Lung (tissue), 12 donors: ENCODE measurements around the gene MCM10. TPM values are rescaled to one million over a fixed set of nuclear protein-coding genes. Genes with fewer than 3 reads are reported as not detected.
A peak's percentile ranks its signal among the peaks of the same experiment; 100 is the strongest.

Experiments
- ATAC-seq: fragments of 200-7000 bp; cut with Tn5 transposase; one replicate; pipeline ENCODE4 v1.9.1; 2020; ENCODE audit warnings: moderate number of reproducible peaks; ENCODE audit not compliant: insufficient read depth, low FRiP score
- DNase-seq, 3 donors: peaks; one replicate each; pipeline ENCODE4 v3.0.0-alpha.2; 2013 to 2017
- H3K27ac ChIP-seq, 2 donors: one replicate each; pipeline ENCODE4 v1.5.1; 2013; ENCODE audit warnings: mild to moderate bottlenecking in 2 of 2, moderate library complexity in 2 of 2, control low read depth in 1 of 2, inconsistent platforms in 1 of 2, low read depth in 1 of 2, low read length in 1 of 2
- H3K27me3 ChIP-seq, 3 donors: one replicate each; pipeline ENCODE4 v1.5.1; 2013; ENCODE audit warnings: low read length in 2 of 3; ENCODE audit not compliant: control insufficient read depth in 3 of 3, insufficient read depth in 3 of 3
- H3K36me3 ChIP-seq, 4 donors: one replicate each; pipeline ENCODE4 v1.5.1; 2013; ENCODE audit warnings: low read length in 4 of 4, mild to moderate bottlenecking in 1 of 4, moderate library complexity in 1 of 4; ENCODE audit not compliant: control insufficient read depth in 4 of 4, insufficient read depth in 4 of 4
- H3K4me1 ChIP-seq, 5 donors: one replicate each; pipeline ENCODE4 v1.5.1; 2013; ENCODE audit warnings: low read length in 5 of 5, mild to moderate bottlenecking in 2 of 5, moderate library complexity in 1 of 5; ENCODE audit not compliant: control insufficient read depth in 5 of 5, insufficient read depth in 5 of 5
- H3K4me3 ChIP-seq: one replicate; pipeline ENCODE4 v1.5.1; 2013; ENCODE audit warnings: mild to moderate bottlenecking, control low read depth, moderate library complexity
- H3K9ac ChIP-seq, 2 donors: one replicate each; pipeline ENCODE4 v1.5.1; 2013; ENCODE audit warnings: low read length in 2 of 2, control low read depth in 1 of 2; ENCODE audit not compliant: insufficient read depth in 1 of 2
- H3K9me3 ChIP-seq, 4 donors: one replicate each; pipeline ENCODE4 v1.5.1; 2013; ENCODE audit warnings: low read length in 3 of 4, mild to moderate bottlenecking in 1 of 4, moderate library complexity in 1 of 4; ENCODE audit not compliant: control insufficient read depth in 4 of 4, insufficient read depth in 3 of 4
- CTCF ChIP-seq: IDR thresholded peaks from 2 replicates; pipeline ENCODE4 v1.5.1; 2012; ENCODE audit warnings: mild to moderate bottlenecking; ENCODE audit errors: control extremely low read depth, extremely low read depth
- WGBS, 2 donors: extraction: QIAGEN DNeasy Blood & Tissue Kit; methylation state at CpG; one replicate each; pipeline ENCODE4 v1.1.7; 2013; 5-methylcytosine and 5-hydroxymethylcytosine counted together
- polyA plus RNA-seq, 2 donors: library from polyadenylated mRNA; stranded (reverse); fragments of 200-250 nt; gene quantifications; one replicate each; pipeline ENCODE4 v1.2.1, GENCODE V29; 2013
- total RNA-seq, 2 donors: library from RNA; depleted of rRNA in 1 of 2; stranded (reverse); fragments of >200 nt in 1 of 2; gene quantifications; one replicate each; pipeline ENCODE4 v1.2.1, GENCODE V29; 2014 to 2021
- donor health status: control.
- donor health status: control.
- donor health status: Bipolar disorder and iron deficiency.
- donor health status: healthy.
- donor health status: DM: yes; HTN: yes; CAD: no.

MCM10 gene
- total and polyA plus RNA-seq, 4 donors = 0.54 to 1.8 (median 1.0) TPM

DNA sequence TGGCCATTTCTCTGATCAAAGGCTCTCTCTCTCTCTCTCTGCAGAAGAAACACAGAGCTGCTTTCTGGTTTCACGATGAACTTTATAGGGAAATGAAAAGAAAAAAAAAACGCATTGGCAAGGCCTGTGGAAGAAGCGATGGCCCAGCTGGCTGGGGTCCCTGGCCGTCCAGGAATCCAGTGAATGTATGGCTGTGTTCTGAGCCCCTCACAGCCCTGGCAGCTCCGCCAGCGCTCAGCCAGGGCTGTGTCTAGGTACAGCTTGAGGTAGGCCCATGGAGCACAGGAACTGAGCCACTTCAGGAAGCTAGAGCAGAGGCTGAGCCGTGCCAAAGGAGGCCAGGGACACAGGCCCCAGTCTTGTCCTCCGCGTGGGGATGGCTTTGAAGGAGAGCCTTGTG is 85.9 kb downstream of the MCM10 start:
- Histone ChIP-seq H3K27me3 (no peaks in the 10 kb centered on the region), H3K9me3 (no peaks in the 10 kb centered on the region), H3K27ac (no peak overlapping the region), H3K9ac (no peak overlapping the region), H3K36me3 (no peaks in the 10 kb centered on the region), H3K4me3 (no peak overlapping the region), H3K4me1 (peaks cover 0 to 5% (median 0%) of the 10 kb centered on the region in 5 donors)
- no peak for TF ChIP-seq CTCF
- WGBS, 2 donors = 81 to 87% methylated on average over 9 of the region's 9 CpGs
- DNase-seq (peak in 1 of 3 donors; percentile 33), ATAC-seq (no peak)

DNA sequence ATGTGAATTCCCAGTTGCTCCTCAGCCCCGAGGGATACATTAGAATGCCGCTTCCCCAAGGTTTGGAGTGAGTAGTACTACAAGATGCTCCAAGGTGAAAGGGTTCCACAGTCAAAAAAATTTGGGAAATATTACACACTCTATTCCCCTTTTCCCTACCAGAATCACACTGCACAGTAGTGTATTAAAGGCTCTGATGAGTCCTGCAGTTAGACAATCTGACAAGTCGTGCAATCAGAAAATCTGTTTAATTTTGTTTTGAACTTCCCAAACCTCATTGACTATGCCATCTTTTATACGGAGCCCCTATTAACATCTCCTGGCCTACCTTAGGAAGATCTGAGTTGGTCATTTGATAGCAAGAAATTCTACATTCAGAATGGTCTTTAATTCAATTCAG is 86.4 kb downstream of the MCM10 start:
- ATAC-seq = no peak
- Histone ChIP-seq H3K4me1 (peaks cover 0 to 5% (median 0%) of the 10 kb centered on the region in 5 donors), H3K36me3 (no peaks in the 10 kb centered on the region), H3K9ac (no peak overlapping the region), H3K27ac (no peak overlapping the region), H3K27me3 (no peaks in the 10 kb centered on the region), H3K9me3 (no peaks in the 10 kb centered on the region), H3K4me3 (no peak overlapping the region)
- no peak for TF ChIP-seq CTCF
- DNase-seq = no peak
- WGBS, 2 donors = 95 to 97% methylated on average over 4 of the region's 4 CpGs

DNA sequence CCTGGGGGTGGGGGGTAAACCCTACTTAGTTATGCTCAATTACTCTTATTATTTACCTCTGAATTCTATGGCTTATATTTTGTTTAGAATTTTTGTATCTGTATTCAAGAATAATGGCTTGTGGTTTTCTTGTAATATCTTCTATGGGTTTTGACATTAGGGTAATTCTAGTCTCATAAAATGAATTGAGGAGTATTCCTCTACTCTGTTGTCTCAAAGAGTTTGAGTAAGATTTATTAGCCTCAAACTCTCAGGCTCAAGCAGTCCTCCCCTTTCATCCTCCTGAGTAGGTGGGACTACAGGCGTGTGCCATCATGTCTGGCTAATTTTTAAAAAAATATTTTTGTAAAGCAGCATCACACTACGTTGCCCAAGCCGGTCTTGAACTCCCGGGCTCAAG is 92.4 kb downstream of the MCM10 start:
- DNase-seq = no peak
- no peaks in the 10 kb centered on the region for H3K27me3 ChIP-seq
- WGBS, 2 donors = 90 to 95% methylated on average over 4 of the region's 4 CpGs
- H3K4me3 ChIP-seq = no peak overlapping the region
- no peaks in the 10 kb centered on the region for H3K9me3 ChIP-seq
- TF ChIP-seq CTCF = no peak
- no peaks in the 10 kb centered on the region for H3K36me3 ChIP-seq
- no peaks in the 10 kb centered on the region for H3K4me1 ChIP-seq
- no peak overlapping the region for H3K27ac ChIP-seq
- no peak overlapping the region for H3K9ac ChIP-seq
- no peak for ATAC-seq

DNA sequence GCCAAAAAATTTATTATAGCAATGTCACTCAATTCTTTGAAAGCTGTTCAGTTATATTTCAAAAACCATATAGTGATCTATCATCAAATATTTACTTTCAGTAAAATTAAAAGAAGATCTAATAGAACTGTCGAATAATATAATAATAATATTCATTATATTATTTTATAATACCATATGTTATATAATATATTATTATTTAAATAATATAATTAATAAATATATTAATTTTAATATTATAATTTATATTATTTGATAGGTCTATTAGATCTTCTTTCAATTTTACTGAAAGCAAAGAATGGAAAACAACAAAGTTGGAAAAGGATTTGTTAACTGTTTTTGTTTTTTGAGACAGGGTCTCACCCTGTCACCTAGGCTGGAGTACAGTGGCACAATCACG is 95.3 kb downstream of the MCM10 start:
- no peaks in the 10 kb centered on the region for H3K27me3 ChIP-seq
- no peak overlapping the region for H3K4me3 ChIP-seq
- DNase-seq = no peak
- TF ChIP-seq CTCF = no peak
- H3K27ac ChIP-seq = no peak overlapping the region
- no peak for ATAC-seq
- no peak overlapping the region for H3K9ac ChIP-seq
- WGBS, 2 donors = 82 to 90% methylated on average over 2 of the region's 2 CpGs
- no peaks in the 10 kb centered on the region for H3K9me3 ChIP-seq
- H3K4me1 ChIP-seq = no peaks in the 10 kb centered on the region
- no peaks in the 10 kb centered on the region for H3K36me3 ChIP-seq
